ENCODE measurements around the gene FITM1. TPM values are rescaled to one million over a fixed set of nuclear protein-coding genes. Genes with fewer than 3 reads are reported as not detected.

FITM1 gene
- total and polyA plus RNA-seq, 4 experiments from 2014 or later, result 0.69 to 4.2 (median 2.0) TPM

DNA sequence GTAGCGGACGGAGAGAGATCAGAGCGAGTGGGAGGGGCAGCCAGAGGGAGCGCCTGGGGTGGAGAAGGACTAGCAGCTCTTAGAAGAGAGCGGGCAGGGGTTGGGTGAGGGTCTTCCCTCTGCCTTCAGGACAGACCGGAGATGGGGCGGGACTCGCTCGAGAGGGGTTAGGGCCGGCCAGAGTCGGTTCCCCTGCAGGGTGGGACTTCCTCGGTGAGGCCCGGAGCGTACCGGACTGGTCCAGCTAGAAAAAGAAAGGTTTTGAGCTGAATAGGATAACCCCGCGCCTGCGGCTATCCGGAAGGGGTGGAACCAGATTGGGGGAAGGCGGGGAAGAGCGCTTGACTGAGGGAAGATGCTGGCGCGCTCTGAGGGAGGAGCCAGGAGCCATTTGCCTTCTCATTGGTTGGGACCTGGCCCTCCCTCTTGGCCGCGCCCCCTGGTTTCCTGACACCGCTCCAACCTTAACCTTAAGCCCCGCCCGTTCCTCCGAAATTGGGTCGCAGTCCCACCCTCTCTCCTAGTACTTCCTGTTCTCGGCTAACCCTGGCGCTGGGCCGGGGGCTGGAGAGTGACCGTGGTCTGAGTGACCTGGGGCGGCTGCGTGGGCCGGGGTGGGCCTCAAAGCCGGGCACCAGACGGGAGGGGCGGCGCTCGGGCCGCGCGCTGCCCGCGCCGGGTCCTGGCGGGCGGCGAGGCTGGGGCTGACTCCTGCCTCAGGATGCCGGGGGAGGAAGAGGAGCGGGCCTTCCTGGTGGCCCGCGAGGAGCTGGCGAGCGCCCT is 16.7 kb downstream of the FITM1 start, which contains the start of gene RNF31:
RNF31 (plus strand) TSS at position 521 of the 783 bp plus-strand sequence; CDS start at position 722, 201 bp downstream.
- peaks cover 59% of the 10 kb centered on the region for H3K36me3 ChIP-seq (ENCODE audit: insufficient read depth, low read length)
- POLR2A ChIA-PET (ENCODE audit: partially characterized antibody), result interaction anchor here (0.6 to 9.5 kb wide), 31 partner anchors 10 to 1276 kb away, joined by 3 to 162 read pairs (median 5); partner anchors contain the start of genes ACIN1, C14orf119, CARMIL3 and CBLN3
- H3K27ac ChIP-seq (ENCODE audit: low read depth, low read length), result peak within 1 kb of the TSS; percentile 92
- Mint-ChIP-seq H3K36me3 (peaks cover 31 to 64% of the 10 kb centered on the region in 2 donors), H3K4me3 (peak within 1 kb of the TSS; percentile 97 to 100 (median 98)), H3K27me3 (no peaks in the 10 kb centered on the region), H3K9me3 (no peaks in the 10 kb centered on the region), H3K27ac (peak within 1 kb of the TSS; percentile 95 to 99 (median 98)), H3K4me1 (peaks cover 32 to 80% (median 54%) of the 10 kb centered on the region in 4 donors)
- H3K4me1 ChIP-seq (ENCODE audit: insufficient read depth, low read length), result peaks cover 63% of the 10 kb centered on the region
- DNase-seq, result peak; percentile 95 to 99 (median 97)
- no peaks in the 10 kb centered on the region for H3K9me3 ChIP-seq (ENCODE audit: control insufficient read depth in 1 of 2, low read length in 2 of 2)
- peak within 1 kb of the TSS; percentile 85 to 99 for H3K4me3 ChIP-seq (ENCODE audit: low read length in 2 of 2)
- intact Hi-C loops (cut with micrococcal nuclease), result loop anchor here (1.0 to 10.0 kb wide), 8 partner anchors 11 to 678 kb away; partner anchors contain the start of genes CHMP4A, DCAF11, IPO4 and IRF9
- CTCF ChIA-PET (ENCODE audit: partially characterized antibody), result interaction anchor here (0.9 to 8.5 kb wide), 14 partner anchors 8 to 284 kb away, joined by 3 to 110 read pairs (median 4); partner anchors contain the start of genes CIDEB, DCAF11, IPO4 and IRF9
- H3K27me3 ChIP-seq (ENCODE audit: insufficient read depth, low read length), result no peaks in the 10 kb centered on the region

DNA sequence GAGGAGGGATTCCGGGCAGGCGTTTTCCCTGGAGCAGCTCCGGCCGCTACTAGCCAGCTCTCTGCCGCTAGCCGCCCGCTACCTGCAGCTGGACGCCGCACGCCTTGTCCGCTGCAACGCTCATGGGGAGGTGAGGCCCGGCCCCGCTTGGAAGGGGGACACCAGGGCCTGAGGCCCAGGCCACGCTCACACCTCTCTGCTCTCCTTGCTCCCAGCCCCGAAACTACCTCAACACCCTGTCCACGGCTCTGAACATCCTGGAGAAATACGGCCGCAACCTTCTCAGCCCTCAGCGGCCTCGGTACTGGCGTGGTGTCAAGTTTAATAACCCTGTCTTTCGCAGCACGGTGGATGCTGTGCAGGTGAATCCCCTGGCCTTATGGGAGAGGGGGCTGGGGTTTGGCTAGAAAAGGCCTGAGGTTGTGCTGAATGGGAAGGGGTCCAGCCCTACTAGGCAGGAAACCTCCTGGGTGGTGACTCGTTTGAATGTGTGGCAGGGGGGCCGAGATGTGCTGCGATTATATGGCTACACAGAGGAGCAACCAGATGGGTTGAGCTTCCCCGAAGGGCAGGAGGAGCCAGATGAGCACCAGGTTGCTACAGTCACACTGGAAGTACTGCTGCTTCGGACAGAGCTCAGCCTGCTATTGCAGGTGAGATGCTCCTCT is 17.4 kb downstream of the FITM1 start:
- H3K4me3 Mint-ChIP-seq, result peak overlapping the region; percentile 91 to 99 (median 97)
- no peaks in the 10 kb centered on the region for H3K27me3 Mint-ChIP-seq
- peak overlapping the region; percentile 73 to 99 for H3K4me3 ChIP-seq (ENCODE audit: low read length in 2 of 2)
- ChIA-PET POLR2A (ENCODE audit: partially characterized antibody) (interaction anchor here (1.1 to 9.5 kb wide), 19 partner anchors 11 to 283 kb away, joined by 3 to 162 read pairs (median 12); partner anchors contain the start of genes CBLN3, CHMP4A, DCAF11 and IPO4), CTCF (ENCODE audit: partially characterized antibody) (interaction anchor here (0.9 to 8.5 kb wide), 6 partner anchors 12 to 186 kb away, joined by 3 to 110 read pairs (median 6); partner anchors contain the start of genes DCAF11, IPO4, IRF9 and NRL)
- peak overlapping the region; percentile 92 for H3K27ac ChIP-seq (ENCODE audit: low read depth, low read length)
- no peaks in the 10 kb centered on the region for H3K9me3 ChIP-seq (ENCODE audit: control insufficient read depth in 1 of 2, low read length in 2 of 2)
- H3K9me3 Mint-ChIP-seq, result no peaks in the 10 kb centered on the region
- H3K27ac Mint-ChIP-seq, result peak overlapping the region; percentile 83 to 98 (median 90)
- intact Hi-C loops (cut with micrococcal nuclease), result loop anchor here (1.0 to 10.0 kb wide), 8 partner anchors 12 to 679 kb away; partner anchors contain the start of genes CHMP4A, DCAF11, IPO4 and IRF9
- peaks cover 56% of the 10 kb centered on the region for H3K4me1 ChIP-seq (ENCODE audit: insufficient read depth, low read length)
- no peaks in the 10 kb centered on the region for H3K27me3 ChIP-seq (ENCODE audit: insufficient read depth, low read length)
- peaks cover 29 to 77% (median 50%) of the 10 kb centered on the region in 4 donors for H3K4me1 Mint-ChIP-seq
- H3K36me3 Mint-ChIP-seq, result peaks cover 31 to 66% of the 10 kb centered on the region in 2 donors
- no peak for DNase-seq
- peaks cover 56% of the 10 kb centered on the region for H3K36me3 ChIP-seq (ENCODE audit: insufficient read depth, low read length)

DNA sequence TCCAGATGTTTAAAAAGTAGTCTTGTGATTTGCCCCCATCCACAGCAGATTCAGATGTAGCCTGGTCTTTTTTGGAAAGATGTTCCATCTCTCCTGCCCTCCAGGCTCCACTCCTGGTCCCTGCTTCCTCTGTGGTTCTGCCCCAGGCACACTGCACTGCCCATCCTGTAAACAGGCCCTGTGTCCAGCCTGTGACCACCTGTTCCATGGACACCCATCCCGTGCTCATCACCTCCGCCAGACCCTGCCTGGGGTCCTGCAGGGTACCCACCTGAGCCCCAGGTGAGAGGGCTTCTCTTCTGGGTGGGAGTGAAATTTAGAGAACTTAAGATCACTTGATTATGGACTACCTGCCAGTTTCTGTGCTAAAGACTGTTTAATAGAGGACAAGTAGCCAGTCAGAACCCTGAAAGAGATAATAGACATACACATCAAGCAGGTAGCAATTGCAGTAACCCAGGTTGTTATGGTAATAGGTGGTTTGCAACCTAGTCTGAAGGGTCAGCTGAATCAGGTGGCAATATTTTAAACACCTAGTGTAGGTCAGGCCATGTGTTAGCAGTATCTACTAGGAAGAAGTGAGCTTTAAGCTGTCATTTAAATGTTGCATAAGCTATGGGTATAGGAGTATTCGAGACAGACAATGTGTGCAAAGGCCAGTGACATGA is 19.0 kb downstream of the FITM1 start:
- Mint-ChIP-seq H3K27ac (peak overlapping the region in 2 of 7 donors; percentile 17 to 89), H3K36me3 (peaks cover 27 to 58% of the 10 kb centered on the region in 2 donors), H3K9me3 (no peaks in the 10 kb centered on the region), H3K27me3 (no peaks in the 10 kb centered on the region), H3K4me3 (peak overlapping the region; percentile 31 to 98 (median 92)), H3K4me1 (peaks cover 26 to 61% (median 42%) of the 10 kb centered on the region in 4 donors)
- ChIA-PET POLR2A (ENCODE audit: partially characterized antibody) (interaction anchor here (0.8 to 9.5 kb wide), 9 partner anchors 8 to 47 kb away, joined by 3 to 162 read pairs (median 16); partner anchors contain the start of genes DCAF11, EMC9, IPO4 and IRF9), CTCF (ENCODE audit: partially characterized antibody) (interaction anchor here (0.7 to 8.5 kb wide), 5 partner anchors 8 to 45 kb away, joined by 3 to 110 read pairs (median 3); partner anchors contain the start of genes EMC9 and IRF9)
- intact Hi-C loops (cut with micrococcal nuclease), result loop anchor here (10.0 kb wide), 1 partner anchor 55 kb away; the partner anchor contains the start of gene PCK2
- Histone ChIP-seq H3K27ac (ENCODE audit: low read depth, low read length) (peak overlapping the region; percentile 10), H3K9me3 (ENCODE audit: control insufficient read depth in 1 of 2, low read length in 2 of 2) (no peaks in the 10 kb centered on the region), H3K27me3 (ENCODE audit: insufficient read depth, low read length) (no peaks in the 10 kb centered on the region), H3K4me3 (ENCODE audit: low read length in 2 of 2) (no peak overlapping the region), H3K36me3 (ENCODE audit: insufficient read depth, low read length) (peaks cover 43% of the 10 kb centered on the region), H3K4me1 (ENCODE audit: insufficient read depth, low read length) (peaks cover 46% of the 10 kb centered on the region)
- DNase-seq, result no peak

DNA sequence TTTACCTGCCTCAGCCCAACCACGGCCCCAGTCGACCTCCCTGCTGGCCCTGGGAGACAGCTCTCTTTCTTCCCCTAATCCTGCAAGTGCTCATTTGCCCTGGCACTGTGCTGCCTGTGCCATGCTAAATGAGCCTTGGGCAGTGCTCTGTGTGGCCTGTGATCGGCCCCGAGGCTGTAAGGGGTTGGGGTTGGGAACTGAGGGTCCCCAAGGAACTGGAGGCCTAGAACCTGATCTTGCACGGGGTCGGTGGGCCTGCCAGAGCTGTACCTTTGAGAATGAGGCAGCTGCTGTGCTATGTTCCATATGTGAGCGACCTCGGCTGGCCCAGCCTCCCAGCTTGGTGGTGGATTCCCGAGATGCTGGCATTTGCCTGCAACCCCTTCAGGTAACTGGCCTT is 19.6 kb downstream of the FITM1 start:
- Histone ChIP-seq H3K4me3 (ENCODE audit: low read length in 2 of 2) (no peak overlapping the region), H3K9me3 (ENCODE audit: control insufficient read depth in 1 of 2, low read length in 2 of 2) (no peaks in the 10 kb centered on the region), H3K27me3 (ENCODE audit: insufficient read depth, low read length) (no peaks in the 10 kb centered on the region), H3K4me1 (ENCODE audit: insufficient read depth, low read length) (peaks cover 40% of the 10 kb centered on the region), H3K36me3 (ENCODE audit: insufficient read depth, low read length) (peaks cover 43% of the 10 kb centered on the region), H3K27ac (ENCODE audit: low read depth, low read length) (no peak overlapping the region)
- ChIA-PET POLR2A (ENCODE audit: partially characterized antibody) (interaction anchor here (0.8 to 9.5 kb wide), 10 partner anchors 8 to 66 kb away, joined by 3 to 162 read pairs (median 5); partner anchors contain the start of genes DCAF11, EMC9, IPO4 and IRF9), CTCF (ENCODE audit: partially characterized antibody) (interaction anchor here (0.7 to 8.5 kb wide), 5 partner anchors 9 to 44 kb away, joined by 3 to 110 read pairs (median 3); partner anchors contain the start of genes EMC9, IRF9 and PSME1)
- intact Hi-C loops (cut with micrococcal nuclease), result no loop called here
- H3K4me1 Mint-ChIP-seq, result peaks cover 26 to 55% (median 38%) of the 10 kb centered on the region in 4 donors
- peak overlapping the region in 3 of 8 donors; percentile 20 to 58 (median 54) for H3K4me3 Mint-ChIP-seq
- peaks cover 33 to 61% of the 10 kb centered on the region in 2 donors for H3K36me3 Mint-ChIP-seq
- no peaks in the 10 kb centered on the region for H3K27me3 Mint-ChIP-seq
- peak overlapping the region in 1 of 7 donors; percentile 32 for H3K27ac Mint-ChIP-seq
- H3K9me3 Mint-ChIP-seq, result no peaks in the 10 kb centered on the region
- DNase-seq, result no peak

DNA sequence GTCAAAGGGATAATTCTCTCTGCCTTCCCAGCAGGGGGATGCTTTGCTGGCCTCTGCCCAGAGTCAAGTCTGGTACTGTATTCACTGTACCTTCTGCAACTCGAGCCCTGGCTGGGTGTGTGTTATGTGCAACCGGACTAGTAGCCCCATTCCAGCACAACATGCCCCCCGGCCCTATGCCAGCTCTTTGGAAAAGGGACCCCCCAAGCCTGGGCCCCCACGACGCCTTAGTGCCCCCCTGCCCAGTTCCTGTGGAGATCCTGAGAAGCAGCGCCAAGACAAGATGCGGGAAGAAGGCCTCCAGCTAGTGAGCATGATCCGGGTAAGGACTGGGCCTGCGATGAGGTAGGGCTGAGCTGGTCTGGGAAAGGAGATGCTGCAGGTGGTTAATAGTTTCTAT is 20.1 kb downstream of the FITM1 start:
- Histone ChIP-seq H3K4me1 (ENCODE audit: insufficient read depth, low read length) (peaks cover 35% of the 10 kb centered on the region), H3K27ac (ENCODE audit: low read depth, low read length) (no peak overlapping the region), H3K4me3 (ENCODE audit: low read length in 2 of 2) (no peak overlapping the region), H3K36me3 (ENCODE audit: insufficient read depth, low read length) (peaks cover 43% of the 10 kb centered on the region), H3K27me3 (ENCODE audit: insufficient read depth, low read length) (no peaks in the 10 kb centered on the region), H3K9me3 (ENCODE audit: control insufficient read depth in 1 of 2, low read length in 2 of 2) (no peaks in the 10 kb centered on the region)
- Mint-ChIP-seq H3K27me3 (no peaks in the 10 kb centered on the region), H3K27ac (peak overlapping the region in 6 of 7 donors; percentile 15 to 74 (median 40)), H3K4me3 (peak overlapping the region in 4 of 8 donors; percentile 20 to 58 (median 48)), H3K36me3 (peaks cover 36 to 63% of the 10 kb centered on the region in 2 donors), H3K9me3 (no peaks in the 10 kb centered on the region), H3K4me1 (peaks cover 23 to 50% (median 34%) of the 10 kb centered on the region in 4 donors)
- CTCF ChIA-PET (ENCODE audit: partially characterized antibody), result interaction anchor here (1.0 to 8.5 kb wide), 5 partner anchors 10 to 44 kb away, joined by 3 to 110 read pairs (median 5); partner anchors contain the start of genes IRF9 and PSME1
- POLR2A ChIA-PET (ENCODE audit: partially characterized antibody), result interaction anchor here (0.5 to 9.5 kb wide), 10 partner anchors 8 to 66 kb away, joined by 4 to 162 read pairs (median 5); partner anchors contain the start of genes DCAF11, EMC9, IPO4 and IRF9
- DNase-seq, result no peak
- intact Hi-C loops (cut with micrococcal nuclease), result no loop called here

DNA sequence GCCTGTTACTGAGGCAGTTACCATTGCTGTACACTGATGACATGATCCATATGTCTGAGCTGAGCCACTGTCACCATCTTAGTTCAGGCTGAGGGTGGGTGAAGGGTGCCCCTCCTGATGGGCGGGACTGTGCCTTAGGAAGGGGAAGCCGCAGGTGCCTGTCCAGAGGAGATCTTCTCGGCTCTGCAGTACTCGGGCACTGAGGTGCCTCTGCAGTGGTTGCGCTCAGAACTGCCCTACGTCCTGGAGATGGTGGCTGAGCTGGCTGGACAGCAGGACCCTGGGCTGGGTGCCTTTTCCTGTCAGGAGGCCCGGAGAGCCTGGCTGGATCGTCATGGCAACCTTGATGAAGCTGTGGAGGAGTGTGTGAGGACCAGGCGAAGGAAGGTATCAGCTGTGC is 20.5 kb downstream of the FITM1 start:
- Mint-ChIP-seq H3K36me3 (peaks cover 40 to 63% of the 10 kb centered on the region in 2 donors), H3K9me3 (no peaks in the 10 kb centered on the region), H3K4me3 (peak overlapping the region in 1 of 8 donors; percentile 52), H3K4me1 (peaks cover 19 to 46% (median 31%) of the 10 kb centered on the region in 4 donors), H3K27ac (peak overlapping the region in 5 of 7 donors; percentile 15 to 74 (median 31)), H3K27me3 (no peaks in the 10 kb centered on the region)
- Histone ChIP-seq H3K27me3 (ENCODE audit: insufficient read depth, low read length) (no peaks in the 10 kb centered on the region), H3K9me3 (ENCODE audit: control insufficient read depth in 1 of 2, low read length in 2 of 2) (no peaks in the 10 kb centered on the region), H3K36me3 (ENCODE audit: insufficient read depth, low read length) (peaks cover 48% of the 10 kb centered on the region), H3K4me1 (ENCODE audit: insufficient read depth, low read length) (peaks cover 30% of the 10 kb centered on the region), H3K4me3 (ENCODE audit: low read length in 2 of 2) (no peak overlapping the region), H3K27ac (ENCODE audit: low read depth, low read length) (no peak overlapping the region)
- intact Hi-C loops (cut with micrococcal nuclease), result no loop called here
- POLR2A ChIA-PET (ENCODE audit: partially characterized antibody), result interaction anchor here (0.5 to 9.5 kb wide), 10 partner anchors 8 to 65 kb away, joined by 4 to 162 read pairs (median 5); partner anchors contain the start of genes DCAF11, EMC9, IPO4 and IRF9
- CTCF ChIA-PET (ENCODE audit: partially characterized antibody), result interaction anchor here (1.3 to 8.5 kb wide), 3 partner anchors 9 to 42 kb away, joined by 5 to 110 read pairs (median 7); partner anchors contain the start of genes IRF9 and PSME1
- DNase-seq, result no peak

Data from CD4-positive, alpha-beta memory T cell (primary cell).